SK-N-SH treated with all-trans-retinoic acid at 6 μM for 48 hours (cell line): ENCODE results near the gene PIN1.
"Not testable (repeated sequence)": the region's sequence is repeated elsewhere in the genome, so short reads cannot be mapped to it uniquely, and the experiment has no call there.

Experiments used
- ATAC-seq: fragments of 200-7000 bp; cut with Tn5 transposase; 3 replicates; pipeline ENCODE4 v1.9.1; 2020; ENCODE audit warnings: mild to moderate bottlenecking, moderate library complexity
- ARNTL ChIP-seq: fragments of 450-650 bp; formaldehyde crosslinking; IDR thresholded peaks from 2 replicates; pipeline ENCODE4 v1.5.0; 2020; ENCODE audit warnings: low read depth, mild to moderate bottlenecking, moderate library complexity, borderline replicate concordance
- BACH2 ChIP-seq: fragments of 250-450 bp; sonication (Bioruptor Pico); IDR thresholded peaks from 2 replicates; pipeline ENCODE4 v1.9.0; 2021; ENCODE audit warnings: mild to moderate bottlenecking, borderline replicate concordance
- CREB5 ChIP-seq: fragments of 250-450 bp; sonication (Bioruptor Pico); IDR thresholded peaks from 2 replicates; pipeline ENCODE4 v1.5.1; 2020; ENCODE audit warnings: low read depth, mild to moderate bottlenecking, moderate library complexity
- CSDC2 ChIP-seq: fragments of 250-450 bp; sonication (Bioruptor Pico); IDR thresholded peaks from 2 replicates; pipeline ENCODE4 v1.5.0; 2020; ENCODE audit warnings: mild to moderate bottlenecking, moderate library complexity
- CSRNP3 ChIP-seq: fragments of 250-450 bp; sonication (Bioruptor Pico); IDR thresholded peaks from 2 replicates; pipeline ENCODE4 v1.5.1; 2021; ENCODE audit warnings: mild to moderate bottlenecking, moderate library complexity
- ESRRG ChIP-seq: fragments of 250-450 bp; sonication (Bioruptor Pico); IDR thresholded peaks from 2 replicates; pipeline ENCODE4 v1.6.1; 2021; ENCODE audit warnings: mild to moderate bottlenecking
- GLIS3 ChIP-seq: fragments of 250-450 bp; sonication (Bioruptor Pico); IDR thresholded peaks from 2 replicates; pipeline ENCODE4 v1.5.0; 2020; ENCODE audit warnings: mild to moderate bottlenecking, moderate library complexity
- ISL1 ChIP-seq: fragments of 250-450 bp; sonication (Bioruptor Pico); IDR thresholded peaks from 2 replicates; pipeline ENCODE4 v2.1.2; 2022; ENCODE audit warnings: mild to moderate bottlenecking, moderate library complexity
- OSR1 ChIP-seq: fragments of 250-450 bp; sonication (Bioruptor Pico); IDR thresholded peaks from 2 replicates; pipeline ENCODE4 v1.8.0; 2022; ENCODE audit warnings: moderate library complexity, mild to moderate bottlenecking, inconsistent platforms
- POU6F1 ChIP-seq: fragments of 250-450 bp; sonication (Bioruptor Pico); IDR thresholded peaks from 2 replicates; pipeline ENCODE4 v1.8.0; 2021; ENCODE audit warnings: low read depth, mild to moderate bottlenecking, moderate library complexity, borderline replicate concordance
- PPARA ChIP-seq: fragments of 250-450 bp; sonication (Bioruptor Pico); IDR thresholded peaks from 2 replicates; pipeline ENCODE4 v1.5.0; 2020; ENCODE audit warnings: mild to moderate bottlenecking, borderline replicate concordance
- RARB ChIP-seq: fragments of 250-450 bp; sonication (Bioruptor Pico); IDR thresholded peaks from 2 replicates; pipeline ENCODE4 v1.8.0; 2021; ENCODE audit warnings: mild to moderate bottlenecking, moderate library complexity
- SNAI2 ChIP-seq: fragments of 250-450 bp; sonication (Bioruptor Pico); IDR thresholded peaks from 2 replicates; pipeline ENCODE4 v1.5.0; 2020; ENCODE audit warnings: mild to moderate bottlenecking, moderate library complexity
- TCF4 ChIP-seq: fragments of 250-450 bp; sonication (Bioruptor Pico); IDR thresholded peaks from 2 replicates; pipeline ENCODE4 v1.8.0; 2021; ENCODE audit warnings: mild to moderate bottlenecking, moderate library complexity, borderline replicate concordance
- TOX ChIP-seq: fragments of 250-450 bp; sonication (Bioruptor Pico); IDR thresholded peaks from 2 replicates; pipeline ENCODE4 v1.8.0; 2021; ENCODE audit warnings: mild to moderate bottlenecking, moderate library complexity, borderline replicate concordance
- ZC3H10 ChIP-seq: fragments of 250-450 bp; sonication (Bioruptor Pico); IDR thresholded peaks from 2 replicates; pipeline ENCODE4 v1.5.1; 2021; ENCODE audit warnings: mild to moderate bottlenecking, moderate library complexity
- ZFP3 ChIP-seq: fragments of 250-450 bp; sonication (Bioruptor Pico); IDR thresholded peaks from 2 replicates; pipeline ENCODE4 v1.5.0; 2020; ENCODE audit warnings: mild to moderate bottlenecking, moderate library complexity
- ZFP30 ChIP-seq: fragments of 450-650 bp; formaldehyde crosslinking; IDR thresholded peaks from 2 replicates; pipeline ENCODE4 v1.5.0; 2022; ENCODE audit warnings: mild to moderate bottlenecking, moderate library complexity
- ZNF565 ChIP-seq: fragments of 450-650 bp; formaldehyde crosslinking; conservative IDR thresholded peaks from 2 replicates; pipeline ENCODE4 v1.5.0; 2020; ENCODE audit warnings: low read depth, mild to moderate bottlenecking, moderate library complexity
- ZNF70 ChIP-seq: fragments of 450-650 bp; formaldehyde crosslinking; IDR thresholded peaks from 2 replicates; pipeline ENCODE4 v1.5.0; 2020; ENCODE audit warnings: mild to moderate bottlenecking, moderate library complexity
- ZNF8 ChIP-seq: fragments of 450-650 bp; formaldehyde crosslinking; IDR thresholded peaks from 2 replicates; pipeline ENCODE4 v1.5.0; 2020; ENCODE audit warnings: mild to moderate bottlenecking, moderate library complexity

PIN1 gene

GRCh38 chr19:9808855-9809824 lies 26.0 kb upstream of the PIN1 start:
- ATAC-seq = no peak
- TF ChIP-seq ZC3H10 = no peak
- TF ChIP-seq POU6F1 (CRISPR knock-in tag) = no peak
- no peak for TF ChIP-seq ARNTL
- no peak for TF ChIP-seq TCF4 (CRISPR knock-in tag)
- no peak for TF ChIP-seq PPARA (CRISPR knock-in tag)
- TF ChIP-seq RARB (CRISPR knock-in tag) = no peak
- TF ChIP-seq ESRRG (CRISPR knock-in tag) = no peak
- TF ChIP-seq SNAI2 (CRISPR knock-in tag) = no peak
- TF ChIP-seq TOX (CRISPR knock-in tag) = no peak
- TF ChIP-seq, all 23 proteins: peak for 0

- ATAC-seq = no peak
- TF ChIP-seq ZFP3 (CRISPR knock-in tag) = no peak
- TF ChIP-seq, all 23 proteins: peak for 0
Measured at GRCh38 chr19:9811139-9811538, 24.0 kb upstream of the PIN1 start.

- ATAC-seq = no peak
- TF ChIP-seq ZNF8 (CRISPR knock-in tag) (no peak), ZFP3 (CRISPR knock-in tag) (peak; percentile 74), CREB5 (CRISPR knock-in tag) (no peak)
Measured at GRCh38 chr19:9818175-9818733, 16.9 kb upstream of the PIN1 start.

- TF ChIP-seq SNAI2 (CRISPR knock-in tag) (no peak), ZNF70 (no peak)
- ATAC-seq = peak; percentile 90
Measured at GRCh38 chr19:9818734-9819595, 16.2 kb upstream of the PIN1 start, which contains the start of gene FBXL12. TSS of gene FBXL12 (minus strand) at chr19:9819079. CDS start at chr19:9818813, 266 bp downstream.

- TF ChIP-seq ZNF565 (CRISPR knock-in tag) (no peak), POU6F1 (CRISPR knock-in tag) (no peak), OSR1 (CRISPR knock-in tag) (no peak), ZFP30 (CRISPR knock-in tag) (no peak), BACH2 (CRISPR knock-in tag) (no peak), ARNTL (no peak), SNAI2 (CRISPR knock-in tag) (no peak), ESRRG (CRISPR knock-in tag) (no peak), GLIS3 (CRISPR knock-in tag) (no peak), TCF4 (CRISPR knock-in tag) (no peak), CSRNP3 (no peak), TOX (CRISPR knock-in tag) (no peak), ZNF8 (CRISPR knock-in tag) (no peak), ISL1 (CRISPR knock-in tag) (no peak), CREB5 (CRISPR knock-in tag) (no peak), ZFP3 (CRISPR knock-in tag) (no peak), ZNF70 (no peak), PPARA (CRISPR knock-in tag) (no peak), CSDC2 (no peak), ZC3H10 (no peak)
- peak; percentile 85 for ATAC-seq
Measured at GRCh38 chr19:9819596-9819909, 15.6 kb upstream of the PIN1 start.

GRCh38 chr19:9820034-9820433 lies 15.1 kb upstream of the PIN1 start:
- ATAC-seq = not testable (repeated sequence)
